Measurements from ENCODE around the gene BRD2. TPM values are rescaled to one million over a fixed set of nuclear protein-coding genes. Genes with fewer than 3 reads are reported as not detected.
A peak's percentile ranks its signal among the peaks of the same experiment; 100 is the strongest.

The BRD2 gene
- total RNA-seq, 1 donor from 2014 or later, result 238 TPM

GRCh38 chr6:32950449-32950848, 17.9 kb upstream of the BRD2 start:
- H3K27me3 Mint-ChIP-seq, result peaks cover 30% of the 10 kb centered on the region
- H3K9me3 Mint-ChIP-seq (ENCODE audit: low read depth), result peaks cover 3% of the 10 kb centered on the region
- H3K27ac Mint-ChIP-seq, result no peak overlapping the region
- TF ChIP-seq, protein P1, sequence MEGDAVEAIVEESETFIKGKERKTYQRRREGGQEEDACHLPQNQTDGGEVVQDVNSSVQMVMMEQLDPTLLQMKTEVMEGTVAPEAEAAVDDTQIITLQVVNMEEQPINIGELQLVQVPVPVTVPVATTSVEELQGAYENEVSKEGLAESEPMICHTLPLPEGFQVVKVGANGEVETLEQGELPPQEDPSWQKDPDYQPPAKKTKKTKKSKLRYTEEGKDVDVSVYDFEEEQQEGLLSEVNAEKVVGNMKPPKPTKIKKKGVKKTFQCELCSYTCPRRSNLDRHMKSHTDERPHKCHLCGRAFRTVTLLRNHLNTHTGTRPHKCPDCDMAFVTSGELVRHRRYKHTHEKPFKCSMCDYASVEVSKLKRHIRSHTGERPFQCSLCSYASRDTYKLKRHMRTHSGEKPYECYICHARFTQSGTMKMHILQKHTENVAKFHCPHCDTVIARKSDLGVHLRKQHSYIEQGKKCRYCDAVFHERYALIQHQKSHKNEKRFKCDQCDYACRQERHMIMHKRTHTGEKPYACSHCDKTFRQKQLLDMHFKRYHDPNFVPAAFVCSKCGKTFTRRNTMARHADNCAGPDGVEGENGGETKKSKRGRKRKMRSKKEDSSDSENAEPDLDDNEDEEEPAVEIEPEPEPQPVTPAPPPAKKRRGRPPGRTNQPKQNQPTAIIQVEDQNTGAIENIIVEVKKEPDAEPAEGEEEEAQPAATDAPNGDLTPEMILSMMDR (IDR thresholded peaks at IDR 0.05; ENCODE audit: unreplicated experiment), result no peak
- no peak for DNase-seq (ENCODE audit: low spot score, unreplicated experiment)
- H3K36me3 Mint-ChIP-seq (ENCODE audit: insufficient read depth), result no peaks in the 10 kb centered on the region
- H3K4me1 Mint-ChIP-seq (ENCODE audit: low read depth), result no peaks in the 10 kb centered on the region
- no peak overlapping the region for H3K4me3 Mint-ChIP-seq (ENCODE audit: low read depth)

DNA sequence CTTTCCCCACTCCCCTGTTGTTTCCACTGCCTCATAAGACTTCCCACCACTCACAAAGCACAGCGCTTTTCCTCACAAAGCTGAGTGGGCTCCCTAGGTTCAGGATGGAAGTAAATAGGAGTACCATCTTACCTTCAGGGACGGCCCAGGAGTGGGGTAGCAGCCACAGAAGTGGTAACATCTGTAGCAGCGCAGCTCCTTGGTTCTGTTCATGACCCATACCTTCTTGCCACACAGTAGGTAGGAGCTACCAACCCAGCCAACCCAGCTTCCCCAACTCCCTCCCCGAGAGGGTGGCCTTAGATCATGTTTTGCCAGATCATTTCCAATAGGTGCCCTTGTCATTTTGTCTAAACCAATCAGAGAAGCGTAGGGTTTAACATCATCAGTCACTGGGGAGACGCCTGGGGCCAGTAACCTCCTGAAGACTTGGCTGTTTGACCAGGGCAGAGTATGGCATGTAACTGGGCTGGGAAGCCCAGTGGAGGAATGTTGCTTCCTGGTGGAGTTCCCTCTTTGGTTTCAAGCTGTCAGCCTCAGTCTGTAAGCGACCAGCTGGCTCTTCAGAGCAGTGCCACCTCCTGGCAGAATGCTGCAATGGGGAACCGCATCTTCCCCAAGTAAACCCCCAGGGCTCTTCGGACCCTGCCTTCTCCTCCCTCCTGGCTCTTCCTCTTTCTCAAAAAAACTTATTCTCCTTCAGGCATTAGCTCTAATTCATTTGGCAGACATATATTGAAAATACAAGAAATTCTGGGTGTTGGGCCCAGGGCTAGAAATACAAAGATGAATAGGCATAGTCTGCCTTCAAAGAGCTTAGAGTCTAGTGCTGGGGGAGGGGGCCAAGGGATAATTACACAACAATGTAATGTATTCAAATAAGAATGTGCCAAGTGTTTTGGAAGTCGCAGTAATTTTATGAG, 15.3 kb upstream of the BRD2 start, which contains the start of gene HLA-DMA:
HLA-DMA (minus strand) TSS at position 281 of the 923 bp plus-strand sequence; CDS start at position 220, 61 bp downstream.
- H3K36me3 Mint-ChIP-seq (ENCODE audit: insufficient read depth), result no peaks in the 10 kb centered on the region
- peak; percentile 53 for DNase-seq (ENCODE audit: low spot score, unreplicated experiment)
- TF ChIP-seq, protein P1 (IDR thresholded peaks at IDR 0.05; ENCODE audit: unreplicated experiment), result peak; percentile 77
- H3K4me1 Mint-ChIP-seq (ENCODE audit: low read depth), result no peaks in the 10 kb centered on the region
- peak within 1 kb of the TSS; percentile 31 for H3K27ac Mint-ChIP-seq
- no peaks in the 10 kb centered on the region for H3K9me3 Mint-ChIP-seq (ENCODE audit: low read depth)
- H3K27me3 Mint-ChIP-seq, result peaks cover 30% of the 10 kb centered on the region
- no peak within 1 kb of the TSS for H3K4me3 Mint-ChIP-seq (ENCODE audit: low read depth)

DNA sequence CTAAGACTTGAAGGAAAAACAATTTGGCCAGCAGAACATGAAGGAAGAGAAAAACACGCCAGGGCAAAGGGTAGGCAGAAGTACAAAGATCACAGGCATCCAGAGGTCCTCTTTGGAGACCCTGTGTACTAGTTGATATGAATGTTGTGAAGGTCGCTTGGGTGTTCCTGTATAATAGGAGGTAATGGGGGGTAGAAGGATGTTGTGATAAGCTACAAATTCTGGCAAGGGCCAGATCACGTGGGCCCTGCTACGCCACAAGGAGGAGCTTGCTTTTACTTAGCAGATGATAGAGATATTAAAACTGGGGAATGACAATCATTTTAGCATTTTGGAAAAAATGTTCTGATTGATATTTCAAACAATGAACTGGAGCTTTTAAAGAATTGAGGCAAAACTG, 14.6 kb upstream of the BRD2 start:
- H3K4me1 Mint-ChIP-seq (ENCODE audit: low read depth), result no peaks in the 10 kb centered on the region
- H3K4me3 Mint-ChIP-seq (ENCODE audit: low read depth), result no peak overlapping the region
- H3K36me3 Mint-ChIP-seq (ENCODE audit: insufficient read depth), result no peaks in the 10 kb centered on the region
- TF ChIP-seq, protein P1 (IDR thresholded peaks at IDR 0.05; ENCODE audit: unreplicated experiment), result no peak
- DNase-seq (ENCODE audit: low spot score, unreplicated experiment), result no peak
- H3K9me3 Mint-ChIP-seq (ENCODE audit: low read depth), result no peaks in the 10 kb centered on the region
- H3K27ac Mint-ChIP-seq, result no peak overlapping the region
- peaks cover 28% of the 10 kb centered on the region for H3K27me3 Mint-ChIP-seq

DNA sequence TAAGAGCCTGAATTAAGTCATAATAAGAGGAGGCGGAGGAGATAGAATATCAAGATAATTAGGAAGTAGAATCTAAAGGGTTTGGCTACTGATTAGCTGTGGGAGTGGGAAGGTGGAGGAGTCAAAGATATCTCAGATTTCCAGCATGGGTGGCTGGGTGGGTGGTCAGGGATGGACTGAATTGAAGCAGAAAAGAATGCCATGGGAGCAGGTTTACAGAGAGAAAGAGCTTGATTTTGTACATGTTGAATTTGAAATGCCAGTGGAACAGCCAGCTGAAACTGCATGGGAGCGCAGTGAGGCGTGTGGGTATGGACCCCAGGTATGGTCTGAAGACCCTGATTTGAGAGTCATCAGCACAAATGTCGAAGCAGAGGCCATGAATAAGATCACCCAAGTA, 14.1 kb upstream of the BRD2 start:
- DNase-seq (ENCODE audit: low spot score, unreplicated experiment), result no peak
- peak overlapping the region; percentile 8 for H3K27ac Mint-ChIP-seq
- no peaks in the 10 kb centered on the region for H3K9me3 Mint-ChIP-seq (ENCODE audit: low read depth)
- no peak overlapping the region for H3K4me3 Mint-ChIP-seq (ENCODE audit: low read depth)
- peaks cover 23% of the 10 kb centered on the region for H3K27me3 Mint-ChIP-seq
- TF ChIP-seq, protein P1 (IDR thresholded peaks at IDR 0.05; ENCODE audit: unreplicated experiment), result no peak
- H3K36me3 Mint-ChIP-seq (ENCODE audit: insufficient read depth), result no peaks in the 10 kb centered on the region
- H3K4me1 Mint-ChIP-seq (ENCODE audit: low read depth), result no peaks in the 10 kb centered on the region

DNA sequence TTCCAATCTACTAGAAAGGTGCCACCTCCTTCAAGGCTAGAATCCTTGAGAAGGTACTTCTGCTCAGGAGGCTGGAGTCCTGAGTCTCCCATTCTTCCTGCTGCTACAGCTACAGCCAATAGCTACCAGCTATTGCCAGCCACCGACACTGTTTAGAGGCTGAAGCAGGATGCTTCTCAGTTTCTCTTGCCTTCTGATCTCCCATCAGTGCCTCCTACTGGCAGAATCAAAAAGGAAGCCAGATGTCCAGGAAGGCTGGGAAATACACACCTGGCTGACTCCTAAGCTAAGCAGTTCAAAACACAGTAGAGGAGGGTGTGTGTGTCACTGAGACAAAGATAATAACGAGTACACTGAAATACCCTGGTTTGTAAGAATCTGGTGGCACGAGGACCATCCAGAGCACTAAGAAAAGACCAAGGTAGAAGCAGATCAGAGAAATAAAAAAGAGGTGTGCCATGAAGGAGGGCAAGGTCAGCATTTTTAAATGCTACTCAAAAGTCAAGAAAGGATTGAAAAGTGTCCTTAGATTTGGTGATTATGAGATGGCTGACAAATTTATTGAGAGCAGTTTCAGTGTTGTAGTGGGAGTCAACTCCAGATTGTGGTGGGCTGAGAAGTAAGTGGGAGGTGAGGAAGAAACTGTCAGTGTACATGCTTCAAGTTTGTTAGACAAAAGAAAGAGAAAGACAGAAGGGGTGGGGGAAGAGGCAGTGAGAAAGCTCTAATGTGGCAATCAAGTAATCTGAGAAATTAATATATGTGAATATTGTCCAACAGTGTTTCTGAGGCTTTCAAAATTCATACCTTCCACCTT, 13.2 kb upstream of the BRD2 start:
- H3K27me3 Mint-ChIP-seq, result peaks cover 19% of the 10 kb centered on the region
- no peak for DNase-seq (ENCODE audit: low spot score, unreplicated experiment)

More for the DNA sequence above, 13.2 kb upstream of the BRD2 start:
- Mint-ChIP-seq H3K9me3 (ENCODE audit: low read depth) (no peaks in the 10 kb centered on the region), H3K36me3 (ENCODE audit: insufficient read depth) (no peaks in the 10 kb centered on the region), H3K4me1 (ENCODE audit: low read depth) (no peaks in the 10 kb centered on the region), H3K4me3 (ENCODE audit: low read depth) (no peak overlapping the region), H3K27ac (no peak overlapping the region)
- TF ChIP-seq, protein P1 (IDR thresholded peaks at IDR 0.05; ENCODE audit: unreplicated experiment), result peak; percentile 45

Measured in progenitor cell of endocrine pancreas (in vitro differentiated cells).